CD14-positive monocyte (primary cell): ENCODE data around the gene DPF3. TPM values are rescaled to one million over a fixed set of nuclear protein-coding genes. Genes with fewer than 3 reads are reported as not detected.

Experiments
- DNase-seq, 3 donors: peaks; one replicate each; pipeline ENCODE4 v3.0.0-alpha.2; 2011 to 2022
- H2AFZ ChIP-seq: 2 replicates; pipeline ENCODE4 v1.6.0; 2012; ENCODE audit warnings: mild to moderate bottlenecking, low read depth, low read length, inconsistent platforms; ENCODE audit not compliant: insufficient read depth, poor library complexity, severe bottlenecking
- H3K27ac ChIP-seq, 2 donors: 1 replicate in 1 of 2; 2 replicates in 1 of 2; pipeline ENCODE4 v1.5.1; 2012 to 2013; ENCODE audit warnings: low read length in 2 of 2, control low read depth in 1 of 2, inconsistent platforms in 1 of 2, low read depth in 1 of 2, mild to moderate bottlenecking in 1 of 2
- H3K27me3 ChIP-seq, 2 donors: one replicate each; pipeline versions ENCODE4 v1.6.0 to v1.6.1; 2011 to 2013; ENCODE audit warnings: low read length in 2 of 2; ENCODE audit not compliant: control insufficient read depth in 2 of 2, insufficient read depth in 2 of 2
- H3K36me3 ChIP-seq, 2 donors: replicated peaks in 1 of 2; 1 replicate in 1 of 2; 2 replicates in 1 of 2; pipeline versions ENCODE4 v1.5.1 to v1.6.1; 2012 to 2013; ENCODE audit warnings: low read length in 2 of 2, control low read depth in 1 of 2, inconsistent platforms in 1 of 2, mild to moderate bottlenecking in 1 of 2; ENCODE audit not compliant: insufficient read depth in 2 of 2, control insufficient read depth in 1 of 2
- H3K4me1 ChIP-seq, 2 donors: 1 replicate in 1 of 2; 2 replicates in 1 of 2; pipeline versions ENCODE4 v1.5.1 to v1.6.1; 2012 to 2013; ENCODE audit warnings: low read length in 2 of 2, control low read depth in 1 of 2, inconsistent platforms in 1 of 2, mild to moderate bottlenecking in 1 of 2, moderate library complexity in 1 of 2; ENCODE audit not compliant: insufficient read depth in 2 of 2, control insufficient read depth in 1 of 2
- H3K4me2 ChIP-seq: replicated peaks from 2 replicates; pipeline ENCODE3; 2012; ENCODE audit warnings: low read length, moderate library complexity, mild to moderate bottlenecking; ENCODE audit not compliant: poor library complexity, severe bottlenecking; ENCODE audit errors: extremely low read depth
- H3K4me3 ChIP-seq, 3 experiments: fragments of 200-600 bp in 1 of 3; sonication (generic) in 1 of 3; replicated peaks in 1 of 3; 1 replicate in 2 of 3; 2 replicates in 1 of 3; pipeline ENCODE4 v1.5.1; 2011 to 2013; ENCODE audit warnings: low read length in 3 of 3, mild to moderate bottlenecking in 3 of 3, control low read depth in 2 of 3, low read depth in 2 of 3, inconsistent platforms in 1 of 3, moderate library complexity in 1 of 3
- H3K79me2 ChIP-seq: 2 replicates; pipeline ENCODE4 v1.6.0; 2012; ENCODE audit warnings: mild to moderate bottlenecking, control low read depth, inconsistent platforms, low read length, moderate library complexity; ENCODE audit not compliant: insufficient read depth
- H3K9ac ChIP-seq: 2 replicates; pipeline ENCODE4 v1.6.0; 2017; ENCODE audit warnings: low read length, mild to moderate bottlenecking; ENCODE audit not compliant: insufficient read depth, poor library complexity, severe bottlenecking
- H3K9me3 ChIP-seq, 2 donors: replicated peaks in 1 of 2; 1 replicate in 1 of 2; 2 replicates in 1 of 2; pipeline versions ENCODE4 v1.5.1 to v1.6.1; 2012 to 2013; ENCODE audit warnings: low read length in 2 of 2, control low read depth in 1 of 2; ENCODE audit not compliant: control insufficient read depth in 1 of 2, insufficient read depth in 1 of 2
- H4K20me1 ChIP-seq: 2 replicates; pipeline ENCODE4 v1.6.0; 2012; ENCODE audit warnings: mild to moderate bottlenecking, low read length, control low read depth, moderate library complexity; ENCODE audit not compliant: insufficient read depth
- H3K27ac Mint-ChIP-seq, 7 donors: one replicate each; pipeline ENCODE4 v1.8.0; 2020; ENCODE audit warnings: mild to moderate bottlenecking in 7 of 7, mixed read lengths in 7 of 7, moderate library complexity in 6 of 7, inconsistent platforms in 2 of 7
- H3K27me3 Mint-ChIP-seq, 3 donors: one replicate each; pipeline ENCODE4 v1.8.0; 2021 to 2022; ENCODE audit warnings: low read depth in 3 of 3, mild to moderate bottlenecking in 3 of 3, mixed read lengths in 3 of 3, moderate library complexity in 3 of 3, inconsistent platforms in 1 of 3
- H3K36me3 Mint-ChIP-seq, 2 donors: one replicate each; pipeline ENCODE4 v1.8.0; 2020; ENCODE audit warnings: mixed read lengths in 2 of 2, inconsistent platforms in 1 of 2, mild to moderate bottlenecking in 1 of 2
- H3K4me1 Mint-ChIP-seq: one replicate; pipeline ENCODE4 v1.8.0; 2020; ENCODE audit warnings: mild to moderate bottlenecking, mixed read lengths
- H3K4me3 Mint-ChIP-seq, 2 donors: one replicate each; pipeline ENCODE4 v1.8.0; 2020; ENCODE audit warnings: mild to moderate bottlenecking in 2 of 2, mixed read lengths in 2 of 2, moderate library complexity in 1 of 2
- H3K9me3 Mint-ChIP-seq, 7 donors: one replicate each; pipeline ENCODE4 v1.8.0; 2020 to 2022; ENCODE audit warnings: mixed read lengths in 7 of 7, mild to moderate bottlenecking in 6 of 7, moderate library complexity in 6 of 7, inconsistent platforms in 2 of 7
- CTCF ChIP-seq: fragments of 200-600 bp; IDR thresholded peaks from one replicate; pipeline ENCODE4 v1.8.0; 2022; ENCODE audit warnings: antibody characterized with exemption, mild to moderate bottlenecking
- WGBS: methylation state at CpG from one replicate; pipeline ENCODE4 v1.1.5; 2013; ENCODE audit warnings: missing lambda C conversion rate; ENCODE audit not compliant: insufficient coverage; 5-methylcytosine and 5-hydroxymethylcytosine counted together
- intact Hi-C, 2 donors: fragments of 100-400 bp; cut with micrococcal nuclease; formaldehyde crosslinking; loops; one replicate each; pipeline versions ENCODE4 v1.15.0 to v1.15.1; 2023
- polyA plus RNA-seq, 3 donors: library from polyadenylated mRNA; depleted of rRNA in 1 of 3; unstranded in 2 of 3; stranded (reverse) in 1 of 3; fragments of 300-500 nt in 2 of 3; fragments of >200 nt in 1 of 3; fragmentation: Illumina TruSeq in 2 of 3; gene quantifications; 1 replicate in 2 of 3; 2 replicates in 1 of 3; pipeline ENCODE4 v1.2.3, GENCODE V29; 2012 to 2021

The DPF3 gene
- polyA plus RNA-seq, 3 donors = 0.33 to 0.39 TPM; not detected in 1

- Histone ChIP-seq H3K4me2 (no peak overlapping the region), H3K36me3 (no peaks in the 10 kb centered on the region), H3K4me1 (peaks cover 12 to 15% of the 10 kb centered on the region in 2 donors), H3K79me2 (no peaks in the 10 kb centered on the region), H3K4me3 (no peak overlapping the region), H2AFZ (no peak overlapping the region), H4K20me1 (no peaks in the 10 kb centered on the region), H3K9me3 (no peaks in the 10 kb centered on the region), H3K9ac (no peak overlapping the region), H3K27ac (no peak overlapping the region), H3K27me3 (no peaks in the 10 kb centered on the region)
- no peak overlapping the region for H3K4me3 Mint-ChIP-seq
- no peak for DNase-seq
- H3K4me1 Mint-ChIP-seq = peaks cover 28% of the 10 kb centered on the region
- 94% methylated on average over 11 of the region's 12 CpGs for WGBS
- no peak overlapping the region for H3K27ac Mint-ChIP-seq
- no peaks in the 10 kb centered on the region for H3K36me3 Mint-ChIP-seq
- intact Hi-C loops = no loop called here
- H3K27me3 Mint-ChIP-seq = peaks cover 0 to 6% (median 6%) of the 10 kb centered on the region in 3 donors
- TF ChIP-seq CTCF = no peak
- H3K9me3 Mint-ChIP-seq = peaks cover 0 to 2% (median 0%) of the 10 kb centered on the region in 7 donors
These were observed 193.3 kb downstream of the DPF3 start for GRCh38 chr14:72700338-72701236.

DNA sequence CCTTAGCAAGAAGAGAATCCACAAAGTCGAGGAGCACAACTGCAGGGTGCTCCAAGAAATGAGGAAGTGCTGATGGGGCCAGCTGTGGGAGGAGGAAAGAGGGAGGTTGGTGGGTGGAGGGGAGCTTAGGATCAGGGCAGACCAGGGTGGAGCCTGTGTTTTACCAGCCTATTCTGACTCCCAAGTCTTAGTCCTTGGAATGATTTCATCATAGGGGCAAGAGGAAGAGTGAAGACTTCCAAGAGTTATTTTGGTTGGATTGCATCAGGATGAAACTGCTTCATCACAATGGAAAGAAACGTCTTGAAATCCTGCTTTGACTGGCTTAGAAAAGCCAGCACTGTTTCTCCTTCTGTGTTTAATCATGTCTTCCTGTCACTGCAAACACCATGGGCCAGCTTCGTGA is 194.0 kb downstream of the DPF3 start:
- Mint-ChIP-seq H3K9me3 (peaks cover 0 to 2% (median 0%) of the 10 kb centered on the region in 7 donors), H3K4me3 (no peak overlapping the region)
- DNase-seq = peak; percentile 28 to 43 (median 38)

More for the DNA sequence above, 194.0 kb downstream of the DPF3 start:
- Mint-ChIP-seq H3K36me3 (no peaks in the 10 kb centered on the region), H3K4me1 (peaks cover 28% of the 10 kb centered on the region), H3K27me3 (peaks cover 0 to 6% (median 6%) of the 10 kb centered on the region in 3 donors), H3K27ac (peak overlapping the region in 2 of 7 donors; percentile 50 to 72)
- no peak for TF ChIP-seq CTCF
- Histone ChIP-seq H3K79me2 (no peaks in the 10 kb centered on the region), H3K27ac (no peak overlapping the region), H3K4me3 (no peak overlapping the region), H4K20me1 (no peaks in the 10 kb centered on the region), H3K27me3 (no peaks in the 10 kb centered on the region), H3K9me3 (no peaks in the 10 kb centered on the region), H3K4me2 (peak overlapping the region; percentile 13), H3K36me3 (no peaks in the 10 kb centered on the region), H2AFZ (no peak overlapping the region), H3K4me1 (peaks cover 12 to 15% of the 10 kb centered on the region in 2 donors), H3K9ac (no peak overlapping the region)
- intact Hi-C loops = no loop called here
- WGBS = 0% methylated on average over 3 of the region's 3 CpGs
